Fibroblast of lung (primary cell): ENCODE results near the gene SLC12A9.

Experiments used
- EZH2 ChIP-seq: IDR thresholded peaks from 2 replicates; pipeline ENCODE4 v1.5.1; 2012; ENCODE audit warnings: low read length, control low read depth, mild to moderate bottlenecking; ENCODE audit errors: missing control alignments
- TF ChIP-seq, protein P1 (sequence below), 2 donors: IDR thresholded peaks in 1 of 2; conservative IDR thresholded peaks in 1 of 2; 1 replicate in 1 of 2; 2 replicates in 1 of 2; pipeline ENCODE4 v1.5.1; 2011 to 2012; ENCODE audit warnings: low read length in 2 of 2, control low read depth in 1 of 2, inconsistent platforms in 1 of 2, low read depth in 1 of 2, mild to moderate bottlenecking in 1 of 2

DNA sequence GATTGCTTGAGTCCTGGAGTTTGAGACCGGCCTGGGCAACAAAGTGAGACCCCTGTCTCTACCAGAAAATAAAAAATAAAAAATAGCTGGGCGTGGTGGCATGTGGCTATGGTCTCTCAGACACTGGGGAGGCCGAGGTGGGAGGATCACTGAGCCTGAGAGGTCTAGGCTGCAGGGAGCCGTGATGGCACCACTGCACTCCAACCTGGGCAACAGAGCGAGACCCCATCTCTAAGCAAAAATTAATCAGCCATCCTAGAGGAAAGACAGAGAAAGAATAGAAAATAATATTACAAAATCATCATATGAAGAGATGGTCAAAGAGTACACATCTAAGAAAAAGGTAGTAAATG, 20.3 kb upstream of the SLC12A9 start:
- TF ChIP-seq, protein P1, sequence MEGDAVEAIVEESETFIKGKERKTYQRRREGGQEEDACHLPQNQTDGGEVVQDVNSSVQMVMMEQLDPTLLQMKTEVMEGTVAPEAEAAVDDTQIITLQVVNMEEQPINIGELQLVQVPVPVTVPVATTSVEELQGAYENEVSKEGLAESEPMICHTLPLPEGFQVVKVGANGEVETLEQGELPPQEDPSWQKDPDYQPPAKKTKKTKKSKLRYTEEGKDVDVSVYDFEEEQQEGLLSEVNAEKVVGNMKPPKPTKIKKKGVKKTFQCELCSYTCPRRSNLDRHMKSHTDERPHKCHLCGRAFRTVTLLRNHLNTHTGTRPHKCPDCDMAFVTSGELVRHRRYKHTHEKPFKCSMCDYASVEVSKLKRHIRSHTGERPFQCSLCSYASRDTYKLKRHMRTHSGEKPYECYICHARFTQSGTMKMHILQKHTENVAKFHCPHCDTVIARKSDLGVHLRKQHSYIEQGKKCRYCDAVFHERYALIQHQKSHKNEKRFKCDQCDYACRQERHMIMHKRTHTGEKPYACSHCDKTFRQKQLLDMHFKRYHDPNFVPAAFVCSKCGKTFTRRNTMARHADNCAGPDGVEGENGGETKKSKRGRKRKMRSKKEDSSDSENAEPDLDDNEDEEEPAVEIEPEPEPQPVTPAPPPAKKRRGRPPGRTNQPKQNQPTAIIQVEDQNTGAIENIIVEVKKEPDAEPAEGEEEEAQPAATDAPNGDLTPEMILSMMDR (conservative IDR thresholded peaks at IDR 0.05 in 1 of 2, IDR thresholded peaks at IDR 0.05 in 1 of 2; ENCODE audit: low read depth in 1 of 2, low read length in 2 of 2): no peak
- no peak for TF ChIP-seq EZH2
